ENCODE measurements around the gene TTC28.
"Not testable (repeated sequence)": the region's sequence is repeated elsewhere in the genome, so short reads cannot be mapped to it uniquely, and the experiment has no call there.

TTC28 gene

DNA sequence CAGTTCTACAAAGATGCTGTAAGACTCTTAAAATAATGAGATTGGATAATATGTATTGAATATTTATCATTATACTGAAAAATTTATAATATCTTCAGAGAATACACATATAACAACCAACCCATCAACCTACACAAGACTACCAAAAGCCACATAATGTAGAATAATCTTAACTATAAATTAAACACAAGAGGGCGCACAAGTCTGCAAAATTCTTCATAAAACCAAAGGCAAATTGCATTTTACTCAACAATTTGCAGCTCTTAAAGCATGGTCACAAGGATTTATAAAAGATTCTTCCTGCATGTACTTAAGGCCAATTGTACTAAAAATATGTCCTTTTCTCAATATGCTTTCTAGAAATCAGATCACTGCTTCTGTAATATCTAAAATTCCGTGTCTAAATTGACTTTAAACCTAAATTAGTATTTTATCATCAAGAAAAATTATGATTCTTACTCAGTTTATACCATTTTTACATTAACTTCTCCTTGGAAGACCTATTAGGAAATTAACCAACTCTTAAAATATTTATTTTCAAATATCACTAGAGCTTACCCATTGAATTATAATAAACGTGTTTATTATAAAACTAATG lies 79.0 kb downstream of the TTC28 start:
- peak in 1 of 2 donors; percentile 2 for DNase-seq

GRCh38 chr22:28599693-28600092 lies 79.9 kb downstream of the TTC28 start:
- no peak for DNase-seq

DNA sequence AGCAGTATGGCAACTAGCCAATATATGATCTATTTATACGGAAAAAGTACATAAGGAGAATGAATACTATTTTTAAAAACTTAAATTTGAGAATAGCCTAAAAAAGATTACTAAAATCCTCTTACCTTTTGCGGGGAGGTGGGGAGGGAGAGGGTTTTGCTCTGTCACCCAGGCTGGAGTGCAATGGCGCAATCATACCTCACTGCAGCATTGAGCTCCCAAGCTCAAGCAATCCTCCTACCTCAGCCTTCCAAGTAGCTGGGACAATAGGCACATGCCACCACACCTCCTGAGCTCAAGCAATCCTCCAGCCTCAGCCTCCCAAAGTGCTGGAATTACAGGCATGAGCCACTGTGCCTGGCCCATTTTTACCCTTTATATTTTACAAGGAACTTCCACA lies 82.0 kb downstream of the TTC28 start:
- no peak for DNase-seq

- DNase-seq = no peak
Measured at GRCh38 chr22:28594797-28595462, 84.7 kb downstream of the TTC28 start.

DNA sequence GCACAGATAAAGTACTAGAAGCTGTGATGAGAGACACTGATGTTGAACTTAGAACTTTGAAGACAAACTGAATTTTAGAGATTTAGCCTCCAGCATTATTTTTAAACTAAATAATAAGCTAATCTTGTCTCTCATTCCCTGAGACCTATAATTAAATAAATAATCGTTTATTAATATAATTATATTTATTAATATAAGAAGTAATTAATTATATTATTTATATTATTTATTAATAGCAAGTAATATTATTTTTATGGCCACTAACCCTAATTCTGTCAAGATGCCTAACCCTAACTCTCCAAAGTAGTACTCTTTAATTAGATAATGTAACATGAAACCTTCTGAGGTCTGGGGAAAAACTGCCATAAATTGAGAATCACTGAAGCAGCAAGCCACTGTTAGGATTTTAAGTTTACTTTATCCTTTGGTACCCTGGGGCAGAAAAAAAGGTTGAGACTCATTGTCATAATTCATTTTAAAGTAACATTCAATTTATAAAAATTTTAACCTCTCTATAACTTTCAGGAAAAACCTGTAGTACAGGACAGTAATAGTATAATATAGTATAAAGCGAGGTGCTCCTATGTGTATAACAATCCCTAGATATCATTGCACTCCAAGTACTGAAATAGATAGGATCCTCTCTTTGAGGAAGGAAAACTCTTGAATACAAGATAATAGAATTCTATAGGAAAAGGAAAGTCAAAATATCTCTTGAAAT lies 85.4 kb downstream of the TTC28 start:
- DNase-seq = no peak

DNA sequence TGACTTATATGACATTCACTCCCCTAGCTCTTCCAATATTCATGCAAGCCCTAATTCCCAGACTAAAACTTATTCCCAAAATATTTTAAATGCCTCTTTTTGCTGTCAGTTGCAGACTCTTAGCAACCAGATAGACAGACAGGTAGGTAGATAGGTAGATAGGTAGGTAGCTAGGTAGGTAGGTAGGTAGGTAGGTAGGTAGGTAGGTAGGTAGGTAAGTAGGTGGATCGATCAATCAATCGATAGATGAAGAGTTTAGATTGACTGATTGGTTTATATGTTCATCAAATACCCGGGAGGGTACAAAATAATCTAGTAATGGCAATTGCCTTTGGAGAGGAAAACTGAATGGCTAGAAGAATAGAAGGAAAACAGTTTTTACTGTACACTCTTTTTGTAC lies 86.3 kb downstream of the TTC28 start:
- no peak for DNase-seq

- DNase-seq = no peak
Measured at GRCh38 chr22:28589102-28589750, 90.4 kb downstream of the TTC28 start.

GRCh38 chr22:28585324-28585723 lies 94.3 kb downstream of the TTC28 start:
- DNase-seq = no peak

DNA sequence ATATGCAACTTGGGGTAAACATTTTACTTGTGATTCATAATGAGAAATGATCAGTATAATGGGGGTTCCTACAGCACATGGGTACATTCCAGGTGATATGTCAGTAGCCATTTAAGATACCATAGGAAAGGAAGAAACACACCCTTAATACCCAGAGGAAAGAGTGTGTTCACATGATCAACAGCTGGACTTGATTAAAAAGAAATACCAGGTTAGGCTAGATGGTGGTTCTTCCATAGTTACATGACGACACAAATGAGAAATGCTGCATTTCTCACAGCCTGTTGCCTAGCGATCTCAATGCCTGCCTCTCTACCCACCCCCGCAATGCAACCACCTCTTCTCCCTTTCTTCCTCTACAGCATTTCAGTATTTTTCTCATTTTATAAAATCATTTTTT lies 96.8 kb downstream of the TTC28 start:
- no peak for DNase-seq

DNA sequence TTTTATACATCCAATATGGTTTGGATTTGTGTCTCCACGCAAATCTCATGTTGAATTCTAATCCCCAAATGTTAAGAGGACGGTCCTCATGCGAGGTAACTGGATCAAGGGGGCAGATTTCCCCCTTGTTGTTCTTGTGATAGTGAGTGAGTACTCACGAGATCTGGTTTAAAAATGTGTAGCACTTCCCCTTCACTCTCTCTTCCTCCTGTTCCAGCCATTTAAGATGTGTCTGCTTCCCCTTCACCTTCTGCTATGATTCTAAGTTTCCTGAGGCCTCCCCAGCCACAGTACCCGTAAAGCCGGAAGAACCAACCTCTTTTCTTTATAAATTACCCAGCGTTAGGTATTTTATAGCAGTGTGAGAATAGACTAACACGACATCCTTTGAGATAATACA lies 98.6 kb downstream of the TTC28 start:
- DNase-seq = no peak

- DNase-seq = no peak
Measured at GRCh38 chr22:28576162-28576561, 103.5 kb downstream of the TTC28 start.

DNA sequence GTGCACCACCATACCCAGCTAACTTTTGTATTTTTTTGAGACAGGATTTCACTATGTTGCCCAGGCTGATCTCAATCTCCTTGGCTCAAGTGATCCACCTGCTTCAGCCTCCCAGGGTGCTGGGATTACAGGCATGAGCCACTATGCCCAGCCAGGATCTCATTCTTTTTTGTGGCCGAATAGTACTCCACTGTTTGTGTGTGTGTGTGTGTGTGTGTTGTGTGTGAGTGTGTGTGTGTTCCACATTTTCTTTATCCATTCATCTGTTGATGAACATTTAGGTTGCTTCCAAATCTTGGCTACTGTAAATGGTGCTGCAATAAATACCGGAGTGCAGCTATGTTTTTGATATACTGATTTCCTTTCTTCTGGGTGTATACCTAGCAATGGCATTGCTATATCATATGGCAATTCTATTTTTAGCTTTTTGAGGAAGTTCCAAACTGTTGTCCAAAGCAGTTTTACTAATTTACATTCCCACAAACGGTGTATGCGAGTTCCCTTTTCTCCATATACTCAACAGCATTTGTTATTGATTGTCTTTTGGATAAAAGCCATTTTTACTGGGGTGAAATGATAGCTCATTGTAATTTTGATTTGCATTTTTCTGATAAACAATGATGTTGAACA lies 105.4 kb downstream of the TTC28 start:
- no peak for DNase-seq

GRCh38 chr22:28570696-28571373 lies 108.8 kb downstream of the TTC28 start:
- DNase-seq = no peak

DNA sequence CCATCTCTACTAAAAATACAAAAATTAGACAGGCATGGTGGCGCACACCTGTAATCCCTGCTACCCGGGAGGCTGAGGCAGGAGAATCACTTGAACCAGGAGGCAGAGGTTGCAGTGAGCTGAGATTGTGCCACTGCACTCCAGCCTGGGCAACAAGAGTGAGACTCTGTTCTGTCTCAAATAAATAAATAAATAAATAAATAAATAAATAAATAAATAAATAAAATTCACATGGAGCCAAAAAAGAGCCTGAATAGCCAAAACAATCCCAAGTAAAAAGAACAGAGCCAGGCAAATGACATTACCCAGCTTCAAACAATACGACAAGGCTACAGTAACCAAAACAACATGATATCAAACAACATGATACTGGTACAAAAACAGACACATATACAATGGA lies 110.7 kb downstream of the TTC28 start:
- not testable (repeated sequence) for DNase-seq

GRCh38 chr22:28568099-28568498 lies 111.5 kb downstream of the TTC28 start:
- no peak for DNase-seq

DNA sequence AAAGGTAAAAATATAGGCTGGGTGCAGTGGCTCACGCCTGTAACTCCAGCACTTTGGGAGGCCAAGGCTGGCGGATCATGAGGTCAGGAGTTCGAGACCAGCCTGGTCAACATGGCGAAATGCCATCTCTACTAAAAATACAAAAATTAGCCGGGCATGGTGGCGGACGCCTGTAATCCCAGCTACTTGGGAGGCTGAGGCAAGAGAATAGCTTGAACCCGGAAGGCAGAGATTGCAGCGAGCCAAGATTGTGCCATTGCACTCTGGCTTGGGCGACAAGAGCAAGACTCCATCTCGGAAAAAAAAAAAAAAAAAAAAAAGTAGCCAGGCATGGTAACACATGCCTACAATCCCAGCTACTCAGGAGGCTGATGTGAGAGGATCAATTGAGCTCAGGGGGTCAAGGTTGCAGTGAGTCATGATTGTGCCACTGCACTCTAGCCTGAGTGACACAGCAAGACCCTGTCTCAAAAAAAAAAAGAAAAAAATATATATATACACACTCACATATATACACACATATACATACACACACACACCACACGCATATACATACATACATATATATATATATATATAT lies 112.6 kb downstream of the TTC28 start:
- not testable (repeated sequence) for DNase-seq

DNA sequence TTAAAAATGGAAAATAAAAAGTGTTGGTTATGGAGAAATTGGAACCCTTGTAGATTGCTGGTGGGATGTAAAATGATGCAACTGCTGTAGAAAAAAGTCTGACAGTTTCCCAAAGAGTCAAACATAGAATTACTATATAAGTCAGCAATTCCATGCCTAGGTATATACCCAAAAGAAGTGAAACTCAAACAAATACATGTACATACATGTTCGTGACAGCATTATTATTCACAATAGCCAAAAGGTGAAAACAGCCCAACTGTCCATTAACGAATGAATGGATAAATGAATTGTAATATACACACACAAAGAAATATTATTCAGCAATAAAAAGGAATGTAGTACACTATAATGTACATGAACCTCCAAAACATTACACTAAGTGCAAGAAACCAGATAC lies 116.0 kb downstream of the TTC28 start:
- DNase-seq = no peak

GRCh38 chr22:28562324-28562723 lies 117.3 kb downstream of the TTC28 start:
- DNase-seq = no peak

- not testable (repeated sequence) for DNase-seq
Measured at GRCh38 chr22:28560743-28561101, 118.9 kb downstream of the TTC28 start.

GRCh38 chr22:28560046-28560742 lies 119.4 kb downstream of the TTC28 start:
- DNase-seq = no peak

DNA sequence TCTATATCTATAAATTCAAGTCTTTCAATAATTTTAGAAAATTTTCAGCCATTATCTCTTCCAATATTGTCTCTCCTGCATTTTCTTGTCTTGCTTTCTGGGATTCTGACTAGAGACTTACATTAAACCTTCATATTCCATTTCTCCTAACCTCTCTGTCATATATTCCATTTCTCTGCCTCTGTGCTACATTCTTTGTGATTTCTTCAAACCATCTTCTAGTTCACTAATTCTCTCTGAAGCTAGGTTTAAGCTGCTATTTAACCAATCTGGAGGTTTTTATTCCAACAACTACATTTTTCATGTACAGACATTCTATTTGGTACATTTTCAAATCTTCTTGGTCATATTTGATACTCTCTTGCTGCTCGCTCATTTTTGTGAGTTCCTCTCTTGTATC lies 122.5 kb downstream of the TTC28 start:
- DNase-seq = no peak
